AG09319 (cell line): Measurements from ENCODE around the gene LYSMD1.
A peak's percentile ranks its signal among the peaks of the same experiment; 100 is the strongest.

Experiments used
- DNase-seq: peaks from one replicate; pipeline ENCODE4 v3.0.0-alpha.2; 2010; ENCODE audit warnings: low read depth; ENCODE audit errors: extremely low read depth
- CTCF ChIP-seq: IDR thresholded peaks from 2 replicates; pipeline ENCODE4 v1.5.1; 2011; ENCODE audit warnings: low read depth, mild to moderate bottlenecking, inconsistent platforms, low read length, moderate library complexity

LYSMD1 gene

GRCh38 chr1:151158326-151158725 lies 7.4 kb downstream of the LYSMD1 start:
- no peak for DNase-seq
- TF ChIP-seq CTCF = no peak

- no peak for DNase-seq
- no peak for TF ChIP-seq CTCF
These were observed 8.6 kb downstream of the LYSMD1 start for GRCh38 chr1:151157067-151157531.

DNA sequence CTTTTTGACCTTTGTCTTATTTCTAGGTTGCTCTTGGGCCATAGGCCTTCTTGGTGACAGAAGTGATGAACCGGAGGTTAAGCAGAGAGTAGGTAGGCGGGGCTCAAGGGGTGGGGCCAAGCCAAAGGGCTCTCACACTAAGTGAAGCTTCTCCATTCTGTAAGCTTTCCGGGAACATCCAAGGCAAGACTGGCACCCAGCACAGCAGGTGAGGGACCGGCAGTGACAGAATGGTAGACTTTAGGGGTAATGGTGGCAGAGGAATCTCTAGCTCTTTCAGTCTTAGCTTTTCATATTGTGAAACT lies 9.2 kb downstream of the LYSMD1 start, which contains the start of gene TNFAIP8L2:
TNFAIP8L2 (plus strand) TSS at position 135 of the 305 bp plus-strand sequence. CDS start 2,049 bp downstream, outside the sequence.
- no peak for DNase-seq
- no peak for TF ChIP-seq CTCF

- DNase-seq = no peak
These were observed 18.0 kb downstream of the LYSMD1 start for GRCh38 chr1:151147665-151148064.

GRCh38 chr1:151147132-151147503 lies 18.6 kb downstream of the LYSMD1 start:
- TF ChIP-seq CTCF = no peak
- no peak for DNase-seq

More at GRCh38 chr1:151147665-151148064, 18.0 kb downstream of the LYSMD1 start:
- TF ChIP-seq CTCF = no peak

- DNase-seq = peak; percentile 66
- no peak for TF ChIP-seq CTCF
These were observed 19.1 kb downstream of the LYSMD1 start, which contains the start of gene SEMA6C for GRCh38 chr1:151146412-151147131. TSS of gene SEMA6C (minus strand) at chr1:151146631. CDS start at chr1:151142621, 4,010 bp downstream.

- no peak for TF ChIP-seq CTCF
- DNase-seq = no peak
These were observed 19.7 kb downstream of the LYSMD1 start for GRCh38 chr1:151146072-151146411.
